SW480 (cell line): ENCODE data around the gene TRMT5.

Experiments
- DNase-seq: peaks from one replicate; pipeline ENCODE4 v3.0.0-alpha.2; 2016; ENCODE audit warnings: low spot score

Gene TRMT5, protein sequence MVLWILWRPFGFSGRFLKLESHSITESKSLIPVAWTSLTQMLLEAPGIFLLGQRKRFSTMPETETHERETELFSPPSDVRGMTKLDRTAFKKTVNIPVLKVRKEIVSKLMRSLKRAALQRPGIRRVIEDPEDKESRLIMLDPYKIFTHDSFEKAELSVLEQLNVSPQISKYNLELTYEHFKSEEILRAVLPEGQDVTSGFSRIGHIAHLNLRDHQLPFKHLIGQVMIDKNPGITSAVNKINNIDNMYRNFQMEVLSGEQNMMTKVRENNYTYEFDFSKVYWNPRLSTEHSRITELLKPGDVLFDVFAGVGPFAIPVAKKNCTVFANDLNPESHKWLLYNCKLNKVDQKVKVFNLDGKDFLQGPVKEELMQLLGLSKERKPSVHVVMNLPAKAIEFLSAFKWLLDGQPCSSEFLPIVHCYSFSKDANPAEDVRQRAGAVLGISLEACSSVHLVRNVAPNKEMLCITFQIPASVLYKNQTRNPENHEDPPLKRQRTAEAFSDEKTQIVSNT

DNA sequence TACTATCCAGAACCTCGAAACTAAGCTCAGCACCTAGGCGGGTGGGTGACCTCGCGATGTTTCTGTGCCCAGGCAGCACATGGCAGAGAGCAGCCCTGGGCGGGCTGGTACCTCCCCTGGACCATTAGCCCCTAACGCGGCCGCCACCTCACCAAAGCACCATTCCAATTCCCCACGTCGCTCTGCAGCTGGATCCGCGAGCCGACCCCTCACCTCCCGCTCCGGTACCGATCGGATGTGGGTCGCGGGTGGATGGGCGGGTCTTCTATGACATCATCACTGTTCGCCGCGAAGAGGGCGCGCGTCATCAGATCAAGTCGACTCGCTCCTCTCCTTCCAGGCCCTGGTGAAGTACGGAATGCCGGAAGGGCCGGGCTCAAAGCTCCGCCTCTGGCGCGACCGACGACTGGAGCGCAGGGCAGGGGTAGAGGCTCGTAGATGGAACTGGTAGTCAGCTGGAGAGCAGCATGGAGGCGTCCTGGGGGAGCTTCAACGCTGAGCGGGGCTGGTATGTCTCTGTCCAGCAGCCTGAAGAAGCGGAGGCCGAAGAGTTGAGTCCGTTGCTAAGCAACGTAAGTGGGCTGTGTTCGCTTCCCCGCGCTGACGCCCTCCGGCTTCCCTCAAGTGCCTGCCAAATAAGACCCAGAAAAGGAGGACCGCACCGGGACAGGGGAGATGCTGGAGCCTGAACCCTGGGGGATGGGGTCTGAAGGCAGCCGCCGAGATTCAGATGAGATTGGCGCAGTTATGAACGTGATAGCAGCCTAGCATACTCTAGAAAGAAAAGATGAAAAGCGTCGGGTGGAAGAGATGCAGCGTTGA, at the start of gene TRMT5, which contains the start of gene SLC38A6:
TRMT5 (minus strand) TSS at position 269 of the 822 bp plus-strand sequence; CDS start at position 163, 106 bp downstream.
SLC38A6 (plus strand) TSS at position 435 of the 822 bp plus-strand sequence; CDS start at position 468, 33 bp downstream.
- DNase-seq, result peak; percentile 92

DNA sequence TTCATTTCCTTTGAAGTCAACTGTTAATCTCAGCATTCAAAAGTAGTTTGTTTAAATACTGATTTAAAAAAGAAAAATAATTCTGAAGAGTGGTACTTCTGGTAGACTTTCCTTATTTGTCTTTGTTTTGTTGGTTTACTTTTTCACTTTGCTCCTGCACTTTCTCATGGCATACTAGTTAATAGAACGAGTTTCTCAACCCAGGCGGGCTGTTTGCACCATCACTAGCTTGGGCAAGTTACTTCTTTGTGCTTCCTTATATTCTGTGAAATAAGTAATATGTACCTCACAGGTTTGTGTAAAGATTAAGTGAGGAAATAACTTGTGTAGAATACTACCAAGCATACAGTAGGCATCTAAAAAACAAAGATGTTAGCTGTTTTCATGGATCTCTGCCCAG, 45.6 kb upstream of the TRMT5 start:
- DNase-seq, result no peak

DNA sequence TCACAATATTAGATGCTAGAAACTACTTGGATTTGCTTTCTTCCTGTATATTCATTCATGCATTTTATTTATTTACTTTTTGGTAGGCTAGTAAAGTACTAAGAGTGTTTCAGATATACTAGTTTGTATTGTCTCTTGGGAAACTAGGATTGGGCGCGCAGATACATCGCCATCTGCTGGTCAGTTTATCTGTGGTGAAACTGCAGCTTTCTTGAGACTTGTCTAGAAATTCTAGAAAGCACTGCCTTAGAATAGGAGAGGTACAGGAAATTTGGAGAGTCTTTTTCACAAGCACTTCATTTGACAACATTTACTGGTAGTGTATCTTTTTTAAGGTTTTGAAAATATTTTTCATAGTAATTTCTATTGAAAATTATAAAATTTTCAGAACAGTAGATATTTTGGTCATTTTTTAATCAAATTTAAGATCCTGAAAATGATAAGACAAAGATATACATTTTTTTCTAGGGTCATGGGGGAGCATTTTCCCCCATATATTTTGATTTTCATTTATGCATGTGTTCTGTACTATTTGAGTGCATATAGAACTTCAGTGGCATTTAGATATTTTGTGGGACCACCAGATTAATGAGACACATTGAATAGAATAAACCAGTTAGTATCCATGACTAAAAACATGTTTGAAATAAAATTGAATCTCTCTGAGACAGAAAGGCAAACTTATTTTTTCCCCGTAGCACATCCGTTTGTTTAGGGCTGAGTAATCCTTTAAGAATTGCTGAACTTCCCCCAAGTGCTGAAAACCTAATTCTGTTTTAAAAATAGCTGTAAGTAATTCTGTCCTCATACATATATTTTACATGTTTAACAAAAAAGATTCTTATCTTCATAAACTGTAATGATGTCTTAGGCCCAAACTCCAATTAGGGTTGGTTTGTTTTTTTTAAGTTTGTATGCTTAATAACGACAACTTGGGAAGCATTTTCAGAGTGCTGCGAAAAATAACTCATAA, 44.7 kb upstream of the TRMT5 start:
- peak; percentile 60 for DNase-seq

DNA sequence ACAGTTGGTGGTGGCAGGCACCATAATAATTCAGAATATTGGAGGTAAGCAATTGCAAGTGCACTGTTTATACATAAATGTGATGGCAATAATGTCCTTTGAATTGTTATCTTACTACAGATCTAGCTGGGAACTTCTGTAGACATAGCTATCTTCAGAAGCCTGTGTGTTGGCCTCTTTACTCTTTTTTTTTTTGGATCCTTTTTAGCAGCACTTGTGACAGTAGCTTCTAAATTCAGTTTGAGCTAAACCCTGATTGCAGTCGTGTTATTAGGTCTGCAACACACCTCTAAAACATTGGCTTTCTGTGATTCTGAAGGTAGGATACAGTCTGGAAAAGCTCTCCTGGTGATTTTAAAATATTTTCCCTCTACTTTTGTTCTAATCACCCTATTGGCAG, 38.7 kb upstream of the TRMT5 start:
- no peak for DNase-seq

DNA sequence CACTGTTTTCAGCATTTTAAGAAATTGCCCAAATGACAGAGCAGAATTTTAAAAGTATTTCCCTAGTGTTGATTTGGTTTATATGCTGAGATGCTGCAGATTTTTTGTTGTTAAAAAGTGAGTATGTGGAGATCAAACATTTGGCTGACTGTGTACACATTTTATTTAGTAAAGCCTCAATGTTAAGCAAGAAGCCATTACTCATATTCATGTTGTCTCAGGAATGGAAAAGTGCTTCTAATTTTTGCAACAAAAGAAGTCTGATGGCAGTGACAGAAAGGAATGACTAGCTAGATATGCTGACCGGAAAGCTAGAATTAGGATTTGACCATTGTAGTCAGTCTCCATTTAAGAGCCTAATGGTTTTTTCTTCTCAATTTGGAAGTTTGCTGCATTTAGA, 22.7 kb upstream of the TRMT5 start:
- no peak for DNase-seq

DNA sequence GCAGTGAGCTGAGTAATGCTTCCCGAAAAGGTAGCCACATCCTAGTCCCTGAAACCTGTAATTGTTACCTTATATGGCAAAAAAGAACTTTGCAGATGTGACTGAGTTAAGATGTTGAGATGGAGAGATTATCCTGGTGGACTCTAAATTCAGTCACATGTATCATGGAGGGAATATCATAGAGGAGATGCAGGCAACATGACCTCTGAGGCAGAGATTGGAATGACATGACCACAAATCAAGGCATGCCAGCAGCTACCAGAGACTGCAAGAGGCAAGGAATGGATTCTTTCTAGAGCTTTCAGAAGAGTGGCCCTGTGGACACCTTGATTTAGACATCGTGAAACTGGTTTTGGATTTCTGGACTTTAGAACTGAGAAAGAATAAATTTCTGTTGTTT, 18.7 kb upstream of the TRMT5 start:
- no peak for DNase-seq

DNA sequence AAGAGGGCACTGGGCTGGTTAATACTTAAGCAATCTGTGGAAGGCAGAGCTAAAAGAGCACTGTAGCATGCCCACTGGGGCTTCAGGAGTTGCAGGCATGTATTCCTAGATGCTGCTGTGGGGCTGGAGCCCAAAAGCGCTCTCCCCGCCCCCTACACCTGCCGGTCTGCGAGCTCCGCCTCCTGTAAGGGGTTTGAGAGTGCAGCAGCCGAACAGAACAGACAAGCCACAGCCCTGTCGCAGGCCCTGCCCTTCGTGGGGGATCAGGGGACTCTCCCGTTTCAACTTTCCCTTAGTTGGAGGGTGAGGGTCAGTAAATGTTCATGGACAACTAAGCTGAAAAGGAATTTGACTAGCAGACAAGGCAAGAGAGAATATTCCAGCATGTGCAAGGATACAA, 17.7 kb upstream of the TRMT5 start:
- DNase-seq, result no peak

DNA sequence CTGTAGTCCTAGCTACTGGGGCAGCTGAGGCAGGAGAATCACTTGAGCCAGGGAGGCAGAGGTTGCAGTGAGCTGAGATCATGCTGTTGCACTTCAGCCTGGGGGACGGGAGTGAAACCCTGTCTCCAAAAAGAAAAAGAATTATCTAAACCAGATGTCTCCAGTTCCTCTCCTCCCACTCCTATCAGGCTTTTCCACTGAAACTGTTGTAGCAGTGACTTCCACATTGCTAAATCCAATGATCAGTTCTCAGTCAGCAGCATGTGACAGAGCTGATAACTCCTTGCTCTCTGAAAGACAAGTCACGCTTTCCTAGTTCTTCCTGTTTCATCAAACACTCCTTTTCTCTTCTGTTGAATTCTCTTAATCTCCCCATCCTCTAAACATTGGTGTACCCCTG, 8.7 kb upstream of the TRMT5 start:
- no peak for DNase-seq

DNA sequence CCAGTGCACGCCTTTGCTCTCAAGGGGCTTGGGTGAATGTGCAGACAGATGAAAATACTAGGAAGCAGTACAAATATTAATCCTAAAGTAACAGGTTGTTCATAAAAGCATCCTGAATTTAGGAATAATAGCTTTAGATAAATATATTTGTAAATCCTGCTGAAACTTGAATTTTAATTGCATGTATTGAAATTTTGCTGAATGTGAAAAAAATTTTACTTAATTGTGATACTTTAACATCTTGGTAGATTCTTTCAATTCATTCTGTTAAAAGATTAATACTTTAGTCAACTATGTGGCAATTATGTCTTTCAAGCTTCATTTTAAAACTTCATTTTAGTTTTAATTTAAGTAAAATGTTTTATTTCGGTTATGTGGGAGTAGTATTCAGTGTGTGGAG, 5.6 kb upstream of the TRMT5 start:
- no peak for DNase-seq

DNA sequence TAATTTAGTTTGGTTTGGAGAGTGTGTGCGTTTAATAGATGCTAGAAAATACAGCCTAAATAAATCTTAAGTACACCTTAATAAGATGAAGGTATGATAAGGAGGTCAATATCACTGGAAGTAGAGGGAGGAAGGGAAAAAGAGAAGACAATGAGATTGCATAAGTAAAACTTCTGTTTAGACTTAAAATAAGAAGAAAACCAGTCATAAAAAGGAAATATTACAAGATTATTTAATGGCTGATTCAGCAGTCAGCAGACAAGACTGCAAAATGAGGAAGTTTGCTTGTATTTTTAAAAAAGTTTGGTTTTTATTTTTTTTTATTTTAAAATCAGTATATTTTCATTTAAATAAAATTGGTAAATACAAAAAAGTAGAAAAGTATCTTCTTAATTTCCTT, 3.3 kb upstream of the TRMT5 start:
- DNase-seq, result no peak

DNA sequence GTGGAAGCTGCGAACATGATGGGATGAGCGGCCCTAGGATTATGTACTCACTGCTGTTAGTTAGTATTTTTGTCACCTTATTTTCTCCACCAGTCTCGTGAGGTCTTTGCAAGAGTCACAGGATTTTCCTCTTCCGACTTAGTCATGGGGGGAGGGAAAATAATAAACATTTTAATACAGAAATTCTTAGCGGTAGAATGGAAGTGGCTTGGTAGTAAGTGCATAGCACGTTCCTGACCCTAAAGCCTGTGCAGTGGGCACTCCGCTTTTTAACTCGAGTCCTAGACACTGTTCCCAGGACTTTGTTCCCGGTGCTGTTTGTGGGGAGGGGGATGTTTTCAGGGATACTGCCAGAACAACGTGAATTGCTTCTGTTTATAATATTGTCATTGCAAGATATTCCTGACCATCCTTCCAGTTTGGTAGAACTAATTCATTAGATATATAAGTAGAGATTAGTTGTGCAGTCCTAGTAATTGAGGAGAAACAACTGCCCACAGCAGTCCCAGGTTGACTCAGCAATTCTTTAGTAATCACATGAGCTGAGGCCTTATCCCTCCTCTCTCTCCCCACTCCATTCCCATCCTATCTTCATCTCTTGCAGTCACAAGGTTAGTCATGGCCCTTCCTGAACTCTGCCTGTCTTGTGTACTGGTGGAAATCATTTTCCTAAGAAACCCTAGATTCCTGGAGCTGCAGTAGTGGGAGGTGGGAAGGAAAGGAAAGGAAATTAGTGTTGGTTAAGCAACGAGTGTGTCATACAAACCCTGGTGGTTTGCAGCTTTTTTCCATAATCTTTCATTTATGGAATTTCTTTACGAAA, 965 bp upstream of the TRMT5 start:
- peak; percentile 36 for DNase-seq

DNA sequence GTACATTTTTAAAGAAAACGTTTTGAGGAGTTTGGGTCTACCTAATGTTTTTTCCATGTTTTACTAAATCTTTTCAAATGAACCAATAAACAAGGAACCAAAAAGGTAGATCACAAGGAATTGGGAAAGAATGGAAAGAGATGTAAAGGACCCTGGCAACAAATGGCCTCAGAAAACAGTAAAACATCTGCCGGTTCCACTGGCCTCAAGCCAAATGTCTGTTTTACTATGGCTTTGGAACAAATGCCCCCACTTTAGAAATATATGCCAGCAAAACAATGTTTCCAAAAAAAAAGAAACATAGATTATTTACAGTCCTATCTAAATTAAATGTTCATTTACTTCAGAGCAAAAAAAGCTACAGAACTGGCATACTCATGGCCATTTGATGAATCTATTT, 3.0 kb downstream of the TRMT5 start:
- no peak for DNase-seq

DNA sequence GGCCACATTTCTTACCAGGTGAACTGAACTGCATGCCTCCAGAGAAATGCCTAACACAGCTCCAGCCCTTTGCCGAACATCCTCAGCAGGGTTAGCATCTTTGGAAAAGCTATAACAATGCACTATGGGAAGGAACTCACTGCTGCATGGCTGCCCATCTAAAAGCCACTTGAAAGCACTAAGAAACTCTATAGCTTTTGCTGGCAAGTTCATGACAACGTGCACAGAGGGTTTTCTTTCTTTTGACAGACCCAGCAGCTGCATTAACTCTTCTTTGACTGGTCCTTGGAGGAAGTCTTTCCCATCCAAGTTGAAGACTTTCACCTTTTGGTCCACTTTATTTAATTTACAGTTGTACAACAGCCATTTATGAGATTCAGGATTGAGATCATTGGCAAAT, 5.3 kb downstream of the TRMT5 start:
- DNase-seq, result no peak

DNA sequence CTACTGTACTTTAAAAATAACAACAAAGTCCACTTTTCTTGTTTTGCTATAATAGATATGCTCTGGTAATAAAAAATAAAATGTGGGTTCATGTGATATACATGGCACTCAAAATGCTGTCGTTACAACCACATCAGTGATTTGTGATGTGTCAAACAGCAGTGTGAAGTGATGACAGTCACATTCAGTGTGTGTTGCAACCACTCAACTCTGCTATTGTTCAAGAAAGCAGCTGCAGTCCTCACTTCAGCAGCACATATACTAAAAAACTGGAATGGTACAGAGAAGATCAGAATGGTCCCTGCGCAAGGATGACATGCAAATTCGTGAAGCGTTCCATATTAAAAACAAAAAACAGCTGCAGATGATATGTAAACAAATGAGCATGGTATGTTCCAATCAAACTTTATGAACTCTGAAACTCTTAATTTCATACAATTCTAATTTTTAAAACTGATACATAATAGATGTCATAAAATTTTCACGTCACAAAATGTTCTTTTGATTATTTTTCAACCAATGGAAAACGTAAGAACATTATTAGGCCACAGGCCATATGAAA, 6.7 kb downstream of the TRMT5 start:
- no peak for DNase-seq

DNA sequence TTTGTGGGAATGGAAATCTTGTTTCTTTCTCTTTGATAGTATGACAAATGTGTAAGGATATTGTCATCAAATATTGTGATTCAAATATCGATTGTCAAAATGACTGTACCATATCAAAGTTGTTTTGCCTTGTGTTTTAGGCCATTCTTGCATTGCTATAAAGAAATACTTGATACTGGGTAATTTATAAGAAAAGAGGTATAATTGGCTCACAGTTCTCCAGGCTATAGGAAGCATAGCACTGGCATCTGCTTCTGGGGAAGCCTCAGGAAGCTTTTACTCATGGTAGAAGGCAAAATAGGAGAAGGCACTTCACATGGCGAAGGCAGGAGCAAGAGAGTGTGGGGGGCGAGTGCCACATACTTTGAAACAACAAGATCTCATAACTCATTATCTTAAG, 7.8 kb downstream of the TRMT5 start:
- no peak for DNase-seq

DNA sequence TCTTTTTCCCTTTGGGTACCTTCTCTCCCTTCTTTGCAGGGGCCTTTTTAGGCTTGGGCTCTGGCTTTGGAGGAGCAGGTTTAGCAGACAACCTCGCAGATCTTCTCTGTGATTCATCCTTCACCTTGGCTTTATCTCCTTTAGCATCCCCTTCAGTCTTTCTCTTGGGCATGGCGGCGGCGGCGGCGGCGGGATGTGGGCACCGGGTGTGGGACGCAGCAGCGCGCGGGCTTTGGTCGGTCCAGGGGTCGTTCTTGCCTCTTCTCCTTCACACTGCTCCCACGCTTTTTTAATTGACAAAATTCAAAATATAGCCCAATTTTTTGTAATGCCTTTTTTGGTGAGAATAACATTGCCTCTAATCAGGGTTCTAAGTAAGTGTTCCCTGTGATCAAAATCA, 8.6 kb downstream of the TRMT5 start:
- no peak for DNase-seq

DNA sequence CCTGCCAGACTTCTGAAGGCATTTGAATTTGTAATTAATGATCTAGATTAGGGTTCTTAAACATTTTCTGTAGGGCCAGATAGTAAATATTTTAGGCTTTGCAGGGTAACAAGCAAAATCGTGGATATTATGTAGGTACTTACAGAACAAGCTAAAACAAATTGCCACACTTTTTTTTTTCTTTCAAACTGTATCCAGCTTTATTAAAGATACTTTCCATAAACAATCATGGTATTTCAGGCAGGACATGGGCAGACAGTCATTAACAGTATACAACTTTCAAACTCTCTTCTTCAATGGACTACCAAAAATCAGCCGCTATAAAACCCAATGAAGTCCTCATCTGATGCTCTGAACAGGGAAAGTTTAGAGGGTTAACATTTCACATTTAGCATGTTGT, 9.6 kb downstream of the TRMT5 start:
- DNase-seq, result no peak

DNA sequence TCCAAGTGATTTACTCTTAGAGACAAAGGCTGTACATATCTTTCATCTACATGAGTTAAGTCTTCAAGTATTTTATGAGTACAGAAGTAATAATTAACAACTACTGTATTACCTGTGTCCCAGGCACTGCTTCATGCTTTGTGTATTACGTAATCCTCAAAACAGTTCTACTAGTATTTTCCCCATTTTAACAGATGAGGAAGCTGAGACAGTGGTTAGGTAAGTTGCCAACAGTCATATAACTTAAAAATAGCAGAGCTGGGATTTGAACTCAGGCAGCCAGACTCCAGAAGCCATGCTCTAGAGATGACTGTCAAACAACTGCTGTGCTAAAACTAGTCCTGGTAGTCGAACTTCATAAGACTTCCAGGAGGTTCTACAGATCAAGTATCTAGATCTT, 10.7 kb downstream of the TRMT5 start:
- no peak for DNase-seq

DNA sequence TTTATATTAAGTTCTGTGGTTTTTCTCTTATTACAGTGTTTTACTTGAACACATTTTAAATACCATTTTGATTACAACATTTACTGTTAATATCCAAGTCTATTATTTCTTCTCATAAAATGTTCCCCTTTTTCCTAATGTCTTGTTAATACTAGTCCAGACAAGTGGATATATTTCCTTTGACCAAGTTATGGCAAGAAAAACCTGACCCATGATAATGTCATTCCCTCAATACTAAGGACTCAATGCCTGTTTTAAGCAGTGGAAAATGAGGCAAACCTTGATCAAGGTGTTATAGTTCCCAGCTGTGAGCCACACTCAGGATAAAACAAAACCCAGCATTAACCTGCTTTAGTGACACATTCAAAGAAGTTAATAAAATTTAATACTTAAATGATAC, 12.2 kb downstream of the TRMT5 start:
- DNase-seq, result no peak

DNA sequence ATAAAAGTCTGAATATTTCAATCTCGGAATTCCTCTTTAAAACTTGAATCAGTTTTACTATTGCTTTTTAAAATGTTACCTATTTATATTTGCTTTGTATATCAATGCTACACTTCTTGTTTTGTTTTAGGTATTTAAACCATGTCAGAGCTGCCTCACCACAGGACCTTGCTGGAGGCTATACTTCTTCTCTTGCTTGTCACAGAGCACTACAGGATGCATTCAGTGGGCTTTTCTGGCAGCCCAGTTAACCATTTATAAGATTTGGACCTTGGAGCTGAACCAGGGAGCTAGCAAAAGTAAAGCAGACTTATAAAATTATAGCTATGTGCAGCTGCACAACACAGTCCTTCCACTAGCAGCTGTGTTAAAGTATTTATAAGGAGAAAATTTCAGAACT, 12.8 kb downstream of the TRMT5 start:
- DNase-seq, result no peak

DNA sequence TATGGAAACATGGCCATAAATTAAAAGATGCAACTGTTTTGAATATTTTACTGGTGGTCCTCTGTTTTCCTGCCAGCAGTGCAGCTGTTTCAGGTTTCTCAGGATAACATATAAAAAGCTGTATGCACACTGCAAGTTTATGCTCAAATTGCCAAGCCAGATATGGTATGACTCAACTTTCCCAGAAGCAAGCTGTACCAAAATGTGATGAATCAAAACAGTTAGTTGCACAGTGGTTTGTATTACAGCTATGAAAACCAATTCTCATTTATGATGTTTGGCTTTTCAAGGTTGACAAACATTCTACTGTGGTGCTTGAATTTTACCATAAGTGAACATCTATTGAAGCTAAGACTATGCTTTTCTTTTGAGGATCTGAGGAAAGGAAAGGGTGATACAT, 15.5 kb downstream of the TRMT5 start:
- no peak for DNase-seq
